PC-3 (cell line): Measurements from ENCODE around the gene ANKRD34B. TPM values are rescaled to one million over a fixed set of nuclear protein-coding genes. Genes with fewer than 3 reads are reported as not detected.

ENCODE experiments used
- ATAC-seq: fragments of 200-7000 bp; cut with Tn5 transposase; 2 replicates; pipeline ENCODE4 v1.9.1; 2020; ENCODE audit warnings: mild to moderate bottlenecking, moderate library complexity
- BruUV-seq: library from RNA; stranded (reverse); fragments of 400-500 nt; replicated peaks from 2 replicates; lab custom pipeline; 2021; lab: Mats Ljungman, UMichigan
- CTCF ChIA-PET: fragments of 300-600 bp; sonication (Branson Sonifier 250); formaldehyde crosslinking; loops from one replicate; lab custom pipeline; 2022; ENCODE audit warnings: antibody characterized with exemption; lab: Charles Lee
- POLR2A ChIA-PET: fragments of 300-600 bp; sonication (Branson Sonifier 250); formaldehyde crosslinking; loops from one replicate; lab custom pipeline; 2022; ENCODE audit warnings: antibody characterized with exemption; ENCODE audit not compliant: unreplicated experiment; lab: Charles Lee
- DNase-seq: peaks from one replicate; pipeline ENCODE4 v3.0.0-alpha.2; 2015
- H2AFZ ChIP-seq: fragments of 300-600 bp; sonication (generic); 2 replicates; pipeline ENCODE4 v1.6.0; 2016; ENCODE audit warnings: antibody characterized with exemption, low read length
- H3F3A ChIP-seq: fragments of 300-600 bp; sonication (generic); one replicate; pipeline ENCODE4 v1.6.0; 2017; ENCODE audit warnings: antibody characterized with exemption, low read length, control low read depth, mild to moderate bottlenecking; ENCODE audit not compliant: unreplicated experiment
- H3K27ac ChIP-seq: fragments of 300-600 bp; sonication (generic); 2 replicates; pipeline ENCODE4 v1.5.1; 2016; ENCODE audit warnings: mild to moderate bottlenecking, low read length
- H3K27me3 ChIP-seq: fragments of 300-600 bp; sonication (generic); 2 replicates; pipeline ENCODE4 v1.6.1; 2016; ENCODE audit warnings: low read length, mixed read lengths
- H3K36me3 ChIP-seq: fragments of 300-600 bp; sonication (generic); 2 replicates; pipeline ENCODE4 v1.6.1; 2016; ENCODE audit warnings: low read depth, mixed run types, low read length, mixed read lengths
- H3K4me1 ChIP-seq: fragments of 300-600 bp; sonication (generic); 2 replicates; pipeline ENCODE4 v1.5.1; 2016; ENCODE audit warnings: low read length; ENCODE audit not compliant: insufficient read depth
- H3K4me2 ChIP-seq: fragments of 300-600 bp; sonication (generic); 2 replicates; pipeline ENCODE4 v1.6.0; 2016; ENCODE audit warnings: low read length
- H3K4me3 ChIP-seq: fragments of 300-600 bp; sonication (generic); 2 replicates; pipeline ENCODE4 v1.5.1; 2016; ENCODE audit warnings: mild to moderate bottlenecking, low read length, mixed read lengths
- H3K79me2 ChIP-seq: fragments of 300-600 bp; sonication (generic); 2 replicates; pipeline ENCODE4 v1.6.1; 2017; ENCODE audit warnings: low read length, mixed read lengths
- H3K9ac ChIP-seq: fragments of 300-600 bp; sonication (generic); 2 replicates; pipeline ENCODE4 v1.6.0; 2016; ENCODE audit warnings: mild to moderate bottlenecking, low read length
- H3K9me2 ChIP-seq: fragments of 300-600 bp; sonication (generic); replicated peaks from 2 replicates; pipeline ENCODE4 v1.6.1; 2016; ENCODE audit warnings: mixed run types, low read length, mixed read lengths
- H3K9me3 ChIP-seq: fragments of 300-600 bp; sonication (generic); 2 replicates; pipeline ENCODE4 v1.6.1; 2016; ENCODE audit warnings: low read length, mixed read lengths
- H4K20me1 ChIP-seq: fragments of 300-600 bp; sonication (generic); 2 replicates; pipeline ENCODE4 v1.6.1; 2016; ENCODE audit warnings: low read length, mixed read lengths
- EZH2 ChIP-seq: fragments of 300-600 bp; sonication (generic); IDR thresholded peaks from one replicate; pipeline ENCODE4 v1.6.1; 2017; ENCODE audit warnings: antibody characterized with exemption, mild to moderate bottlenecking, low read length; ENCODE audit not compliant: unreplicated experiment
- EZH2phosphoT487 ChIP-seq: fragments of 300-600 bp; sonication (generic); IDR thresholded peaks from 2 replicates; pipeline ENCODE4 v1.6.1; 2018; ENCODE audit warnings: mild to moderate bottlenecking, antibody characterized with exemption, low read length, borderline replicate concordance
- intact Hi-C: fragments of 100-400 bp; cut with micrococcal nuclease; formaldehyde crosslinking; loops from 2 replicates; pipeline ENCODE4 v1.9.0; 2023
- total RNA-seq: library from RNA; depleted of rRNA; stranded (reverse); fragments of >200 nt; gene quantifications from 2 replicates; pipeline ENCODE4 v1.2.3, GENCODE V29; 2014
- TF ChIP-seq, protein P1 (sequence below): fragments of 300-600 bp; sonication (generic); conservative IDR thresholded peaks from 2 replicates; pipeline ENCODE4 v1.5.1; 2017; ENCODE audit warnings: antibody characterized with exemption, low read depth, mild to moderate bottlenecking, low read length

The ANKRD34B gene
- total RNA-seq, 1 experiment from 2014 or later: not detected

- no peak overlapping the region for H3K4me2 ChIP-seq
- no peak overlapping the region for H3K9ac ChIP-seq
- H3K9me2 ChIP-seq: no peaks in the 10 kb centered on the region
- CTCF ChIA-PET: no interaction called here
- no peaks in the 10 kb centered on the region for H3K4me1 ChIP-seq
- H3K36me3 ChIP-seq: no peaks in the 10 kb centered on the region
- peaks cover 14% of the 10 kb centered on the region; the same call in 1 of the 2 replicates for H3K27me3 ChIP-seq
- H3K79me2 ChIP-seq: no peaks in the 10 kb centered on the region
- H3K4me3 ChIP-seq: no peak overlapping the region
- no peaks in the 10 kb centered on the region for H3F3A ChIP-seq
- no peaks in the 10 kb centered on the region for H4K20me1 ChIP-seq
- POLR2A ChIA-PET: no interaction called here
- ATAC-seq: no peak
- no TSS peak for BruUV-seq
- intact Hi-C loops: no loop called here
- TF ChIP-seq EZH2phosphoT487: no peak
- TF ChIP-seq, protein P1, sequence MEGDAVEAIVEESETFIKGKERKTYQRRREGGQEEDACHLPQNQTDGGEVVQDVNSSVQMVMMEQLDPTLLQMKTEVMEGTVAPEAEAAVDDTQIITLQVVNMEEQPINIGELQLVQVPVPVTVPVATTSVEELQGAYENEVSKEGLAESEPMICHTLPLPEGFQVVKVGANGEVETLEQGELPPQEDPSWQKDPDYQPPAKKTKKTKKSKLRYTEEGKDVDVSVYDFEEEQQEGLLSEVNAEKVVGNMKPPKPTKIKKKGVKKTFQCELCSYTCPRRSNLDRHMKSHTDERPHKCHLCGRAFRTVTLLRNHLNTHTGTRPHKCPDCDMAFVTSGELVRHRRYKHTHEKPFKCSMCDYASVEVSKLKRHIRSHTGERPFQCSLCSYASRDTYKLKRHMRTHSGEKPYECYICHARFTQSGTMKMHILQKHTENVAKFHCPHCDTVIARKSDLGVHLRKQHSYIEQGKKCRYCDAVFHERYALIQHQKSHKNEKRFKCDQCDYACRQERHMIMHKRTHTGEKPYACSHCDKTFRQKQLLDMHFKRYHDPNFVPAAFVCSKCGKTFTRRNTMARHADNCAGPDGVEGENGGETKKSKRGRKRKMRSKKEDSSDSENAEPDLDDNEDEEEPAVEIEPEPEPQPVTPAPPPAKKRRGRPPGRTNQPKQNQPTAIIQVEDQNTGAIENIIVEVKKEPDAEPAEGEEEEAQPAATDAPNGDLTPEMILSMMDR: no peak
- TF ChIP-seq EZH2: no peak
- H2AFZ ChIP-seq: no peak overlapping the region
- H3K9me3 ChIP-seq: no peaks in the 10 kb centered on the region
- no peak overlapping the region for H3K27ac ChIP-seq
- DNase-seq: no peak
Measured at GRCh38 chr5:80573062-80573461, 3.0 kb upstream of the ANKRD34B start.

DNA sequence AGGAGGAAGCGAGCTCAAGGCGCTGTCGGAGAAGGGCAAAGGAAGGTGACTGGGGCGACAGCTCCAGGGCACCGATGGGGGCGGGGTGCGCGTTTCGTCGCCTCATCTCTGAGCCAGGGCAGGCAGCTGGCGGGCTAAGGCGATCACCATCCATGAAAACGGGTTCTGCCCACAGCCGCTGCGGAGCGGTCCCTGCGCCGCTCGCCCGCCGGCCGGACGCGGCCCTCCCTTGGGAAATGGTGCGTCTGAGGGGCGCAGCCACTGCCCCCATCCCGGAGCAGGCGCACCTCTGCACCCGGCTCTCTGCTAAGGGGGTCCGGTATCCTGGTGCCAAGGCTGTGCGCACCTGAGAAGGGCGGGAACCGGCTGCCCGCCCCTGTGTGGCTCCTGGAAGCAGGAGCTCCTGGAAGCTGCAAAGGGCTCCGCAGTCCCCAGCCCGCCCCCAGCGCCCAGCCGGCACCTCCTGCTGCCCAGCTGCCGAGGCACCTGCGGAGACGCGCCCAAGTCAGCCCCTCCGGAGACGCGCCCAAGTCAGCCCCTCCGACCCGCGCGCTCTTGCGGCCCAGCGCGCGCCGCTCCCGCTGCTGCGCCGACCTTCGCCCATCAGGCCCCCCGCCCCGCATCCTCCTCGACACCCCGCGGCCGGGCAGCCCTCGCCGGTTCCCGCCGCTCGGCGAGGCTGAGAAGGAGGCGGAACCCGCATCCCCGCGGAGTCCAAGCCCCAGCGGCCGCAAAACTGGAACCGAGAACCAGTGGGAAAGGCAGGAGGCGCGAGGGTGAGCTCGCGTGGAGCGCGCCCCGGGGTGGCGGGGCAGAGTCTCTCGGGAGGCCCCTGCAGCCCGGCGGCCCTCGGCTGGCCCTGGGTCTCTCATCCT lies 757 bp downstream of the ANKRD34B start:
- TF ChIP-seq EZH2phosphoT487 (no peak), EZH2 (no peak)
- TF ChIP-seq, protein P1: no peak
- no peak for DNase-seq
- Histone ChIP-seq H3K9ac (no peak overlapping the region), H3K4me1 (no peaks in the 10 kb centered on the region), H3K9me2 (no peaks in the 10 kb centered on the region), H3K36me3 (no peaks in the 10 kb centered on the region), H3K9me3 (no peaks in the 10 kb centered on the region), H3K4me2 (no peak overlapping the region), H2AFZ (no peak overlapping the region), H3K79me2 (no peaks in the 10 kb centered on the region), H3F3A (no peaks in the 10 kb centered on the region), H3K4me3 (no peak overlapping the region), H3K27ac (no peak overlapping the region), H3K27me3 (peaks cover 3% of the 10 kb centered on the region; the same call in 1 of the 2 replicates), H4K20me1 (no peaks in the 10 kb centered on the region)
- no TSS peak for BruUV-seq
- intact Hi-C loops: no loop called here
- ChIA-PET CTCF (no interaction called here), POLR2A (no interaction called here)
- no peak for ATAC-seq

- Histone ChIP-seq H3K9me3 (no peaks in the 10 kb centered on the region), H3K4me3 (no peak overlapping the region), H3F3A (no peaks in the 10 kb centered on the region), H2AFZ (no peak overlapping the region), H3K27me3 (peaks cover 6% of the 10 kb centered on the region; the same call in 1 of the 2 replicates), H4K20me1 (no peaks in the 10 kb centered on the region), H3K4me2 (no peak overlapping the region), H3K4me1 (no peaks in the 10 kb centered on the region), H3K27ac (no peak overlapping the region), H3K9ac (no peak overlapping the region), H3K9me2 (no peaks in the 10 kb centered on the region), H3K79me2 (no peaks in the 10 kb centered on the region), H3K36me3 (no peaks in the 10 kb centered on the region)
- CTCF ChIA-PET: no interaction called here
- intact Hi-C loops: no loop called here
- ATAC-seq (no peak), DNase-seq (no peak)
- POLR2A ChIA-PET: no interaction called here
- TF ChIP-seq EZH2 (no peak), EZH2phosphoT487 (no peak)
- TF ChIP-seq, protein P1: no peak
- BruUV-seq: no TSS peak
Measured at GRCh38 chr5:80568251-80568650, 1.8 kb downstream of the ANKRD34B start.
